IMR-90 (cell line): ENCODE measurements around the gene PBOV1. TPM values are rescaled to one million over a fixed set of nuclear protein-coding genes. Genes with fewer than 3 reads are reported as not detected.

Experiments
- ATAC-seq: fragments of 200-7000 bp; cut with Tn5 transposase; 2 replicates; pipeline ENCODE4 v1.9.1; 2020; ENCODE audit warnings: low read depth, mild to moderate bottlenecking, moderate library complexity
- BruUV-seq: library from RNA; stranded (reverse); fragments of 400-500 nt; replicated peaks from 2 replicates; lab custom pipeline; 2021; lab: Mats Ljungman, UMichigan
- CTCF ChIA-PET: fragments of 300-600 bp; formaldehyde crosslinking; extraction: SDS; loops from one replicate; lab custom pipeline; 2021; ENCODE audit warnings: antibody characterized with exemption; lab: Yijun Ruan, JAX
- POLR2A ChIA-PET: fragments of 300-600 bp; sonication (Branson Sonifier 250); formaldehyde crosslinking; loops from one replicate; lab custom pipeline; 2022; ENCODE audit warnings: antibody characterized with exemption; ENCODE audit not compliant: unreplicated experiment; lab: Charles Lee
- DNase-seq: peaks from one replicate; pipeline ENCODE4 v3.0.0; 2013
- H2AFZ ChIP-seq: replicated peaks from 2 replicates; pipeline ENCODE3; 2013; ENCODE audit warnings: low read length, mild to moderate bottlenecking; ENCODE audit not compliant: poor library complexity
- H2AK5ac ChIP-seq: 2 replicates; pipeline ENCODE4 v1.6.1; 2013; ENCODE audit warnings: low read depth, low read length, inconsistent platforms
- H2AK9ac ChIP-seq: replicated peaks from 2 replicates; pipeline ENCODE3; 2013; ENCODE audit warnings: mild to moderate bottlenecking, low read depth, low read length, moderate library complexity; ENCODE audit not compliant: poor library complexity
- H2BK120ac ChIP-seq: 2 replicates; pipeline ENCODE4 v1.6.1; 2013; ENCODE audit warnings: low read depth, low read length, inconsistent platforms
- H2BK15ac ChIP-seq: 3 replicates; pipeline ENCODE4 v1.6.1; 2013; ENCODE audit warnings: low read depth, low read length, inconsistent platforms
- H2BK20ac ChIP-seq: 2 replicates; pipeline ENCODE4 v1.6.1; 2013; ENCODE audit warnings: low read depth, mild to moderate bottlenecking, inconsistent platforms, low read length, moderate library complexity
- H2BK5ac ChIP-seq: 2 replicates; pipeline ENCODE4 v1.6.1; 2013; ENCODE audit warnings: mild to moderate bottlenecking, low read depth, low read length, inconsistent platforms; ENCODE audit not compliant: poor library complexity, severe bottlenecking
- H3K14ac ChIP-seq: replicated peaks from 2 replicates; pipeline ENCODE4 v1.6.1; 2013; ENCODE audit warnings: low read depth, low read length, inconsistent platforms
- H3K18ac ChIP-seq: 2 replicates; pipeline ENCODE4 v1.6.1; 2013; ENCODE audit warnings: low read depth, low read length, control low read depth
- H3K23ac ChIP-seq: 2 replicates; pipeline ENCODE4 v1.6.1; 2013; ENCODE audit warnings: low read depth, low read length, inconsistent platforms
- H3K27ac ChIP-seq: 2 replicates; pipeline ENCODE4 v1.5.1; 2013; ENCODE audit warnings: mild to moderate bottlenecking, control low read depth, low read length; ENCODE audit not compliant: insufficient read depth
- H3K27me3 ChIP-seq: 2 replicates; pipeline ENCODE4 v1.6.1; 2013; ENCODE audit warnings: low read length; ENCODE audit not compliant: control insufficient read depth, insufficient read depth
- H3K36me3 ChIP-seq: 2 replicates; pipeline ENCODE4 v1.6.1; 2013; ENCODE audit warnings: low read length, mixed read lengths; ENCODE audit not compliant: control insufficient read depth, insufficient read depth
- H3K4ac ChIP-seq: 2 replicates; pipeline ENCODE4 v1.6.1; 2013; ENCODE audit warnings: low read depth, low read length, inconsistent platforms
- H3K4me1 ChIP-seq: 2 replicates; pipeline ENCODE4 v1.6.1; 2013; ENCODE audit warnings: low read length, mixed read lengths; ENCODE audit not compliant: control insufficient read depth, insufficient read depth
- H3K4me2 ChIP-seq: 2 replicates; pipeline ENCODE4 v1.6.1; 2013; ENCODE audit warnings: low read depth, mild to moderate bottlenecking, control low read depth, low read length, moderate library complexity
- H3K4me3 ChIP-seq: 2 replicates; pipeline ENCODE4 v1.5.1; 2013; ENCODE audit warnings: low read depth, mild to moderate bottlenecking, control low read depth, low read length, moderate library complexity; ENCODE audit not compliant: insufficient read depth
- H3K56ac ChIP-seq: 2 replicates; pipeline ENCODE4 v1.6.1; 2013; ENCODE audit warnings: low read length, inconsistent platforms; ENCODE audit not compliant: insufficient read depth; ENCODE audit errors: extremely low read depth
- H3K79me1 ChIP-seq, 2 experiments: 2 replicates each; pipeline ENCODE4 v1.6.1; 2013; ENCODE audit warnings: low read length in 2 of 2, inconsistent platforms in 1 of 2, low read depth in 1 of 2
- H3K9ac ChIP-seq: 2 replicates; pipeline ENCODE4 v1.6.1; 2013; ENCODE audit warnings: low read depth, low read length, control low read depth
- H3K9me1 ChIP-seq: 2 replicates; pipeline ENCODE4 v1.6.1; 2013; ENCODE audit warnings: low read length, inconsistent platforms; ENCODE audit not compliant: insufficient read depth
- H3K9me3 ChIP-seq: 2 replicates; pipeline ENCODE4 v1.6.1; 2013; ENCODE audit warnings: low read length; ENCODE audit not compliant: control insufficient read depth, insufficient read depth
- H4K20me1 ChIP-seq: 2 replicates; pipeline ENCODE4 v1.6.1; 2013; ENCODE audit warnings: low read length, inconsistent platforms; ENCODE audit not compliant: insufficient read depth
- H4K5ac ChIP-seq: 2 replicates; pipeline ENCODE4 v1.6.1; 2013; ENCODE audit warnings: mild to moderate bottlenecking, low read depth, low read length, control low read depth
- H4K8ac ChIP-seq, 2 experiments: 2 replicates each; pipeline ENCODE4 v1.6.1; 2013; ENCODE audit warnings: low read depth in 2 of 2, low read length in 2 of 2, control low read depth in 1 of 2, inconsistent platforms in 1 of 2
- H4K91ac ChIP-seq: 2 replicates; pipeline ENCODE4 v1.6.1; 2013; ENCODE audit warnings: low read depth, low read length, inconsistent platforms; ENCODE audit not compliant: insufficient read depth
- MAFK ChIP-seq: IDR thresholded peaks from 2 replicates; pipeline ENCODE4 v1.6.1; 2012; ENCODE audit warnings: low read depth, low read length, improper control_type of control experiment
- SMC3 ChIP-seq: fragments of 150-350 bp; IDR thresholded peaks from 2 replicates; pipeline ENCODE4 v1.6.1; 2016; ENCODE audit warnings: low read depth, mild to moderate bottlenecking, antibody characterized with exemption, low read length, moderate library complexity
- WGBS, 2 experiments: methylation state at CpG; one replicate each; pipeline versions ENCODE4 v1.1.5 to v1.1.7; 2013; ENCODE audit warnings: missing lambda C conversion rate in 2 of 2; ENCODE audit not compliant: insufficient read length in 1 of 2; ENCODE audit errors: extremely low coverage in 2 of 2; 5-methylcytosine and 5-hydroxymethylcytosine counted together
- dilution Hi-C: fragments of 300-500 bp; cut with HindIII; formaldehyde crosslinking; loops from one replicate; pipeline ENCODE4 v1.14.3; 2018; ENCODE audit warnings: low sequenced_read_pairs; ENCODE audit not compliant: unreplicated experiment
- in situ Hi-C: fragments of 300-500 bp; cut with MboI; formaldehyde crosslinking; loops from 3 replicates; pipeline ENCODE4 v1.14.3; 2019; ENCODE audit warnings: low sequenced_read_pairs, inconsistent platforms, mixed read lengths
- intact Hi-C: fragments of 100-400 bp; cut with micrococcal nuclease; formaldehyde crosslinking; loops from 2 replicates; pipeline ENCODE4 v1.10.0; 2022
- polyA plus RNA-seq, 3 experiments: library from polyadenylated mRNA; depleted of rRNA; stranded (reverse); fragments of >200 nt; gene quantifications; 2 replicates each; pipeline ENCODE4 v1.2.3, GENCODE V29; 2012; ENCODE audit warnings: low replicate concordance in 1 of 3
- total RNA-seq: library from RNA; depleted of rRNA; stranded (reverse); fragments of >200 nt; gene quantifications from 2 replicates; pipeline ENCODE4 v1.2.3, GENCODE V29; 2012

Gene PBOV1
- total and polyA plus RNA-seq, 2 of the 4 experiments (the other 2 are of a cell fraction): not detected

DNA sequence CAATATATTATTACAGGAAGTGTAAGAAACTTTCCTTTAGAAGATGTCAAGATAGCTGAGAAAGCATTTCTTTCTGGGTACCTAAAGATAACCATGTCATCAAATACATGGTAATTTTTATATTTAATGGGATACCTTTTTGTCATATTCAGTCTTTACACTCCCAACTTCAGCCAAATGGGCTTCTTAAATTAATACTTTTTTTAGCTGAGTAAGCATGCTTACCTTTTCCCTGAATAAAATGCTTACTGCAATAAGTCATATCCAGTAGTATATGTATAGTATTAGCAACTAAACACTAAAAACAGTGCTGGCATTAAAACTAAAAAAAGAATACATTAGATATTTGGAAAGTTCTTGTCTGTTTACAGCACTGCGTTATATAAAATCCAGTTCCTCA lies 17.4 kb upstream of the PBOV1 start:
- Histone ChIP-seq H2BK5ac (no peak overlapping the region), H2AK9ac (no peak overlapping the region), H3K23ac (no peak overlapping the region), H3K9ac (no peak overlapping the region), H4K5ac (no peak overlapping the region), H2AK5ac (no peak overlapping the region), H2AFZ (no peak overlapping the region), H3K36me3 (no peaks in the 10 kb centered on the region), H2BK20ac (no peak overlapping the region), H3K4ac (no peak overlapping the region), H3K4me3 (no peak overlapping the region), H3K4me1 (no peaks in the 10 kb centered on the region), H3K27me3 (peaks cover 6% of the 10 kb centered on the region), H3K18ac (no peak overlapping the region), H4K20me1 (no peaks in the 10 kb centered on the region), H3K9me1 (0 out of 2 replicates have a peak, but pooled peaks cover 3% of the 10 kb centered on the region), H4K8ac (no peak overlapping the region), H2BK120ac (no peak overlapping the region), H2BK15ac (no peak overlapping the region), H3K14ac (no peak overlapping the region), H3K56ac (no peak overlapping the region), H3K27ac (no peak overlapping the region), H3K4me2 (no peak overlapping the region), H3K9me3 (no peaks in the 10 kb centered on the region), H4K91ac (no peak overlapping the region), H3K79me1 (no peaks in the 10 kb centered on the region)
- in situ Hi-C loops: no loop called here
- intact Hi-C loops: no loop called here
- dilution Hi-C loops: no loop called here
- BruUV-seq: no TSS peak
- ATAC-seq: no peak
- TF ChIP-seq MAFK (peak; percentile 79), SMC3 (no peak)
- POLR2A ChIA-PET: no interaction called here
- whole genome bisulfite sequencing, 2 experiments: no CpG with 5 or more reads among the region's 1 CpG
- DNase-seq: no peak
- CTCF ChIA-PET: interaction anchor here (1.5 kb wide), 1 partner anchor 12 kb away, joined by 3 read pairs; no protein-coding TSS in a partner anchor
